GM23338 (cell line): ENCODE data around the gene CYS1. TPM values are rescaled to one million over a fixed set of nuclear protein-coding genes. Genes with fewer than 3 reads are reported as not detected.
"Not testable (repeated sequence)": the region's sequence is repeated elsewhere in the genome, so short reads cannot be mapped to it uniquely, and the experiment has no call there.

Experiments used
- ATAC-seq: fragments of 200-7000 bp; cut with Tn5 transposase; 3 replicates; pipeline ENCODE4 v1.9.1; 2020
- DNase-seq: peaks from one replicate; pipeline ENCODE4 v3.0.0-alpha.2; 2015; ENCODE audit warnings: low spot score
- H2AFZ ChIP-seq: fragments of 200-600 bp; sonication (generic); 2 replicates; pipeline ENCODE4 v1.8.0; 2016; ENCODE audit warnings: antibody characterized with exemption, mild to moderate bottlenecking, moderate library complexity
- H3F3A ChIP-seq: fragments of 200-600 bp; sonication (generic); replicated peaks from 2 replicates; pipeline ENCODE4 v1.8.0; 2017; ENCODE audit warnings: antibody characterized with exemption, mixed run types, low read depth
- H3K27ac ChIP-seq: fragments of 200-600 bp; sonication (generic); 2 replicates; pipeline ENCODE4 v1.6.1; 2016; ENCODE audit warnings: low read depth
- H3K27me3 ChIP-seq: fragments of 200-600 bp; sonication (generic); 2 replicates; pipeline ENCODE4 v1.8.0; 2016; ENCODE audit warnings: mild to moderate bottlenecking, mixed run types, moderate library complexity; ENCODE audit not compliant: insufficient read depth
- H3K36me3 ChIP-seq: fragments of 200-600 bp; sonication (generic); 2 replicates; pipeline ENCODE4 v1.8.0; 2016; ENCODE audit warnings: mild to moderate bottlenecking; ENCODE audit not compliant: insufficient read depth
- H3K4me1 ChIP-seq: fragments of 200-600 bp; sonication (generic); 2 replicates; pipeline ENCODE4 v1.8.0; 2016; ENCODE audit warnings: mild to moderate bottlenecking, moderate library complexity; ENCODE audit not compliant: insufficient read depth
- H3K4me2 ChIP-seq: fragments of 200-600 bp; sonication (generic); 2 replicates; pipeline ENCODE4 v1.7.1; 2017; ENCODE audit warnings: mixed run types
- H3K4me3 ChIP-seq: fragments of 200-600 bp; sonication (generic); 2 replicates; pipeline ENCODE4 v1.6.1; 2016; ENCODE audit warnings: mixed run types
- H3K79me2 ChIP-seq: fragments of 200-600 bp; sonication (generic); replicated peaks from 2 replicates; pipeline ENCODE4 v1.8.0; 2017; ENCODE audit warnings: mild to moderate bottlenecking; ENCODE audit not compliant: insufficient read depth
- H3K9me2 ChIP-seq: fragments of 200-600 bp; sonication (generic); 2 replicates; pipeline ENCODE4 v1.8.0; 2017; ENCODE audit not compliant: insufficient read depth
- H4K20me1 ChIP-seq: fragments of 200-600 bp; sonication (generic); replicated peaks from 2 replicates; pipeline ENCODE4 v1.8.0; 2017; ENCODE audit warnings: mild to moderate bottlenecking; ENCODE audit not compliant: insufficient read depth
- H3K27ac Mint-ChIP-seq: 2 replicates; pipeline ENCODE4 v1.8.0; 2020; ENCODE audit warnings: inconsistent platforms, mild to moderate bottlenecking, moderate library complexity, mixed read lengths
- H3K27me3 Mint-ChIP-seq: 3 replicates; pipeline ENCODE4 v1.8.0; 2022; ENCODE audit warnings: low read depth, mild to moderate bottlenecking, moderate library complexity, mixed read lengths, inconsistent platforms; ENCODE audit not compliant: insufficient read depth, poor library complexity
- H3K36me3 Mint-ChIP-seq: 3 replicates; pipeline ENCODE4 v1.8.0; 2021; ENCODE audit warnings: low read depth, mild to moderate bottlenecking, inconsistent platforms, moderate library complexity, mixed read lengths
- H3K4me1 Mint-ChIP-seq: 3 replicates; pipeline ENCODE4 v1.8.0; 2020; ENCODE audit warnings: mild to moderate bottlenecking, inconsistent platforms, mixed read lengths
- H3K4me3 Mint-ChIP-seq: 3 replicates; pipeline ENCODE4 v1.8.0; 2021; ENCODE audit warnings: moderate library complexity, mild to moderate bottlenecking, inconsistent platforms, mixed read lengths
- H3K9me3 Mint-ChIP-seq: 3 replicates; pipeline ENCODE4 v1.8.0; 2020; ENCODE audit warnings: moderate library complexity, mild to moderate bottlenecking, inconsistent platforms, mixed read lengths
- CREB1 ChIP-seq: fragments of 250-450 bp; sonication (Bioruptor Pico); IDR thresholded peaks from 2 replicates; pipeline ENCODE4 v1.5.0; 2020; ENCODE audit warnings: low read depth, mild to moderate bottlenecking, moderate library complexity
- EZH2 ChIP-seq: fragments of 200-600 bp; sonication (generic); IDR thresholded peaks from one replicate; pipeline ENCODE4 v1.8.0; 2017; ENCODE audit warnings: antibody characterized with exemption, mild to moderate bottlenecking, low read depth; ENCODE audit not compliant: unreplicated experiment
- EZH2phosphoT487 ChIP-seq: fragments of 200-600 bp; sonication (generic); IDR thresholded peaks from one replicate; pipeline ENCODE4 v1.8.1; 2018; ENCODE audit warnings: antibody characterized with exemption; ENCODE audit not compliant: unreplicated experiment
- JUNB ChIP-seq: IDR thresholded peaks from one replicate; pipeline ENCODE4 v1.6.1; 2016; ENCODE audit warnings: antibody characterized with exemption; ENCODE audit not compliant: unreplicated experiment
- NANOG ChIP-seq: IDR thresholded peaks from 2 replicates; pipeline ENCODE4 v1.6.1; 2016; ENCODE audit warnings: antibody characterized with exemption, borderline replicate concordance
- ZNF331 ChIP-seq: fragments of 250-450 bp; sonication (Bioruptor Pico); IDR thresholded peaks from 2 replicates; pipeline ENCODE4 v1.5.0; 2020; ENCODE audit warnings: low read depth, mild to moderate bottlenecking, moderate library complexity
- polyA plus RNA-seq: library from polyadenylated mRNA; unstranded; fragments of >200 nt; fragmentation: Nextera tagmentation; extraction: Ambion mirVana; gene quantifications from 2 replicates; pipeline ENCODE4 v1.2.1, GENCODE V29; 2016
- total RNA-seq: library from RNA; depleted of rRNA; stranded (reverse); fragments of >200 nt; shearing (Covaris generic); gene quantifications from 2 replicates; pipeline ENCODE4 v1.2.3, GENCODE V29; 2014
- TF ChIP-seq, protein P1 (sequence below): IDR thresholded peaks from one replicate; pipeline ENCODE4 v1.6.1; 2018; ENCODE audit warnings: antibody characterized with exemption; ENCODE audit not compliant: unreplicated experiment

The CYS1 gene
- total and polyA plus RNA-seq, 2 experiments from 2014 or later, result 0.31 to 0.32 TPM

DNA sequence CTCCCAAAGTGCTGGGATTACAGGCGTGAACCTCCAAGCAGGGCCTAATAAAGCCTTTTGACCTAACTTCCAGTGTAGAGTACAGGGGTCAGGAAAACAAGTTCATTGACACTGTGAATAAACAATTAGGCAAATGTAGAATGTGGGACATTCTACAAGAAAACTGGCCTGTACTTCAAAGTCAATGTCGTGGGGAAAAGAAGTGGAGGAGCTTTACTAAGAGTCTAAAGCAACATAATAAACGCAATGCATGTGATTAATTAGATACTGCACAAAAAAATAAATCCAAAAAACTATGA, 38.8 kb upstream of the CYS1 start (continued):
- TF ChIP-seq CREB1 (CRISPR knock-in tag), result no peak
- TF ChIP-seq EZH2, result no peak
- TF ChIP-seq, protein P1, sequence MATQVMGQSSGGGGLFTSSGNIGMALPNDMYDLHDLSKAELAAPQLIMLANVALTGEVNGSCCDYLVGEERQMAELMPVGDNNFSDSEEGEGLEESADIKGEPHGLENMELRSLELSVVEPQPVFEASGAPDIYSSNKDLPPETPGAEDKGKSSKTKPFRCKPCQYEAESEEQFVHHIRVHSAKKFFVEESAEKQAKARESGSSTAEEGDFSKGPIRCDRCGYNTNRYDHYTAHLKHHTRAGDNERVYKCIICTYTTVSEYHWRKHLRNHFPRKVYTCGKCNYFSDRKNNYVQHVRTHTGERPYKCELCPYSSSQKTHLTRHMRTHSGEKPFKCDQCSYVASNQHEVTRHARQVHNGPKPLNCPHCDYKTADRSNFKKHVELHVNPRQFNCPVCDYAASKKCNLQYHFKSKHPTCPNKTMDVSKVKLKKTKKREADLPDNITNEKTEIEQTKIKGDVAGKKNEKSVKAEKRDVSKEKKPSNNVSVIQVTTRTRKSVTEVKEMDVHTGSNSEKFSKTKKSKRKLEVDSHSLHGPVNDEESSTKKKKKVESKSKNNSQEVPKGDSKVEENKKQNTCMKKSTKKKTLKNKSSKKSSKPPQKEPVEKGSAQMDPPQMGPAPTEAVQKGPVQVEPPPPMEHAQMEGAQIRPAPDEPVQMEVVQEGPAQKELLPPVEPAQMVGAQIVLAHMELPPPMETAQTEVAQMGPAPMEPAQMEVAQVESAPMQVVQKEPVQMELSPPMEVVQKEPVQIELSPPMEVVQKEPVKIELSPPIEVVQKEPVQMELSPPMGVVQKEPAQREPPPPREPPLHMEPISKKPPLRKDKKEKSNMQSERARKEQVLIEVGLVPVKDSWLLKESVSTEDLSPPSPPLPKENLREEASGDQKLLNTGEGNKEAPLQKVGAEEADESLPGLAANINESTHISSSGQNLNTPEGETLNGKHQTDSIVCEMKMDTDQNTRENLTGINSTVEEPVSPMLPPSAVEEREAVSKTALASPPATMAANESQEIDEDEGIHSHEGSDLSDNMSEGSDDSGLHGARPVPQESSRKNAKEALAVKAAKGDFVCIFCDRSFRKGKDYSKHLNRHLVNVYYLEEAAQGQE, result no peak
- no peak for TF ChIP-seq JUNB

DNA sequence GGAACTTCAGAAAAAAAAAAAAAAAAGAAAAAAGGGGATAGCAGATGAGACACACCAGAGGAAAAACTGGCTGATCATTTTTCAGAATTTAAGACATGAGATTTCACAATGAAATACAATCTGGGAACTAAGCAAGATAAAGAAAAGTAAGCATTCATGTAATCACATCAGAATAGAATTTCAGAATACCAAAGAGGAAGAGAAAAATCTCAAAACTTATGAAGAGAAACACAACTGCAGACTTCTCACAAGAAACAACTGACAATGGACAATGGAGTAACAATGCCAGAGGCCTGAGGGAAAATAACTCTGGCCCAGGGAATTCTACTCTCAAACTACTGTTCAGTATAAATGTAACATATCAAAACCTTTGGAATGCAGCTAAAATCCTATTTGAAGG, 29.1 kb upstream of the CYS1 start:
- Histone ChIP-seq H3K4me2 (no peak overlapping the region), H2AFZ (no peak overlapping the region), H3K9me2 (0 out of 2 replicates have a peak, but pooled peaks cover 3% of the 10 kb centered on the region), H3F3A (no peaks in the 10 kb centered on the region), H3K27ac (no peak overlapping the region), H4K20me1 (no peaks in the 10 kb centered on the region), H3K27me3 (no peaks in the 10 kb centered on the region), H3K36me3 (no peaks in the 10 kb centered on the region), H3K4me1 (no peaks in the 10 kb centered on the region), H3K4me3 (no peak overlapping the region), H3K79me2 (no peaks in the 10 kb centered on the region)
- H3K27ac Mint-ChIP-seq, result no peak overlapping the region
- DNase-seq, result no peak
- H3K9me3 Mint-ChIP-seq, result peaks cover 20% of the 10 kb centered on the region
- no peaks in the 10 kb centered on the region; the same call in 2 of the 3 replicates for H3K4me1 Mint-ChIP-seq
- H3K36me3 Mint-ChIP-seq, result peaks cover 12% of the 10 kb centered on the region; the same call in 2 of the 3 replicates
- no peak for ATAC-seq
- peaks cover 3% of the 10 kb centered on the region for H3K27me3 Mint-ChIP-seq
- H3K4me3 Mint-ChIP-seq, result no peak overlapping the region
- TF ChIP-seq EZH2 (no peak), NANOG (no peak), ZNF331 (CRISPR knock-in tag) (no peak), EZH2phosphoT487 (no peak)
- TF ChIP-seq, protein P1, result no peak

DNA sequence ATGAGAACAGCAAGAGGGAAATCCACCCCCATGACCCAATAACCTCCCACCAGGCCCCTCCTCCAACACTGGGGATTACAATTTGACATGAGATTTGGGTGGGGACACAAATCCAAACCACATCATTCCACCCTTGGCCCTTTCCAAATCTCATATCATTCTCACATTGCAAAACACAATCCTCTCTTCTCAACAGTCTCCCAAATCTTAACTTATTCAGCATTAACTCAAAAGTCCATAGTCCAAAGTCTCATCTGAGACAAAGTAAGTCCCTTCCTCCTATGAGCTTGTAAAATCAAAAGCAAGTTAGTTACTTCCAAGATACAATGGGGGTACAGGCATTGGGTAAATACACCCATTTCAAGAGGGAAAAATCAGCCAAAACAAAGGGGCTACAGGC, 24.7 kb upstream of the CYS1 start:
- H3K4me3 Mint-ChIP-seq, DNase-seq, H3K4me1 ChIP-seq, H3K4me1 Mint-ChIP-seq, H3F3A ChIP-seq, H3K27me3 ChIP-seq, H3K9me2 ChIP-seq, H3K27ac ChIP-seq, H2AFZ ChIP-seq, H3K4me3 ChIP-seq, H3K79me2 ChIP-seq, H3K36me3 ChIP-seq, H3K4me2 ChIP-seq, H4K20me1 ChIP-seq, ATAC-seq, H3K27ac Mint-ChIP-seq, H3K27me3 Mint-ChIP-seq: not testable (repeated sequence)
- Mint-ChIP-seq H3K9me3 (peaks cover 20% of the 10 kb centered on the region), H3K36me3 (peaks cover 12% of the 10 kb centered on the region; the same call in 2 of the 3 replicates)
